IPS DF 19.7 (cell line): Measurements from ENCODE around the gene EXOC5.

Experiments
- DNase-seq: peaks from one replicate; pipeline ENCODE4 v3.0.0-alpha.2; 2013; ENCODE audit warnings: low read depth, low spot score

EXOC5 gene

GRCh38 chr14:57169901-57170300 is 98.8 kb downstream of the EXOC5 start:
- no peak for DNase-seq

- no peak for DNase-seq
Measured at GRCh38 chr14:57168138-57168679, 100.5 kb downstream of the EXOC5 start.

GRCh38 chr14:57161583-57162234 is 107.0 kb downstream of the EXOC5 start:
- no peak for DNase-seq

- no peak for DNase-seq
Measured at GRCh38 chr14:57160333-57160732, 108.4 kb downstream of the EXOC5 start.

- DNase-seq = no peak
Measured at GRCh38 chr14:57153286-57153685, 115.4 kb downstream of the EXOC5 start.
